Stimulated activated memory B cell treated with anti-CD40 and anti-IgM and Interleukin-4, amounts not matched to agents 10 μg/mL and 1 μg/mL and 100 μg/mL, for 72 hours (primary cell): ENCODE measurements around the gene GOLGA6B.
"Not testable (repeated sequence)": the region's sequence is repeated elsewhere in the genome, so short reads cannot be mapped to it uniquely, and the experiment has no call there.

Source experiments
- ATAC-seq: fragments of 150-1000 bp; cut with Tn5 transposase; 2 replicates; pipeline ENCODE4 v1.10.0; 2021
- H3K27ac Mint-ChIP-seq: one replicate; pipeline ENCODE4 v1.8.0; 2022; ENCODE audit warnings: mild to moderate bottlenecking, mixed read lengths
- H3K27me3 Mint-ChIP-seq: one replicate; pipeline ENCODE4 v1.8.0; 2022; ENCODE audit warnings: mixed read lengths
- H3K36me3 Mint-ChIP-seq: one replicate; pipeline ENCODE4 v1.8.0; 2022; ENCODE audit warnings: mixed read lengths
- H3K4me1 Mint-ChIP-seq: one replicate; pipeline ENCODE4 v1.8.0; 2022; ENCODE audit warnings: mixed read lengths
- H3K4me3 Mint-ChIP-seq: one replicate; pipeline ENCODE4 v1.8.0; 2022; ENCODE audit warnings: mild to moderate bottlenecking, moderate library complexity, mixed read lengths
- H3K9me3 Mint-ChIP-seq: one replicate; pipeline ENCODE4 v1.8.0; 2022; ENCODE audit warnings: mixed read lengths

The GOLGA6B gene

GRCh38 chr15:72654397-72654796 is at the start of gene GOLGA6B:
Gene GOLGA6B (plus strand): TSS chr15:72654697. CDS start chr15:72654738, 41 bp downstream.
- ATAC-seq, H3K27me3 Mint-ChIP-seq, H3K9me3 Mint-ChIP-seq, H3K36me3 Mint-ChIP-seq, H3K4me1 Mint-ChIP-seq, H3K4me3 Mint-ChIP-seq, H3K27ac Mint-ChIP-seq: not testable (repeated sequence)

GRCh38 chr15:72604794-72605193 is 49.7 kb upstream of the GOLGA6B start:
- Mint-ChIP-seq H3K36me3 (peaks cover 33% of the 10 kb centered on the region), H3K9me3 (no peaks in the 10 kb centered on the region), H3K27ac (no peak overlapping the region), H3K4me3 (no peak overlapping the region), H3K4me1 (no peaks in the 10 kb centered on the region), H3K27me3 (no peaks in the 10 kb centered on the region)
- ATAC-seq: no peak

GRCh38 chr15:72608084-72608483 is 46.4 kb upstream of the GOLGA6B start:
- not testable (repeated sequence) for H3K27ac Mint-ChIP-seq, ATAC-seq, H3K9me3 Mint-ChIP-seq, H3K27me3 Mint-ChIP-seq, H3K4me1 Mint-ChIP-seq, H3K4me3 Mint-ChIP-seq
- H3K36me3 Mint-ChIP-seq: peaks cover 33% of the 10 kb centered on the region

GRCh38 chr15:72609862-72610261 is 44.6 kb upstream of the GOLGA6B start:
- H3K27me3 Mint-ChIP-seq: no peaks in the 10 kb centered on the region
- no peak overlapping the region for H3K4me3 Mint-ChIP-seq
- no peaks in the 10 kb centered on the region for H3K9me3 Mint-ChIP-seq
- H3K36me3 Mint-ChIP-seq: peaks cover 33% of the 10 kb centered on the region
- no peak overlapping the region for H3K27ac Mint-ChIP-seq
- ATAC-seq: no peak
- no peaks in the 10 kb centered on the region for H3K4me1 Mint-ChIP-seq

GRCh38 chr15:72612324-72612723 is 42.2 kb upstream of the GOLGA6B start:
- H3K4me1 Mint-ChIP-seq, H3K27me3 Mint-ChIP-seq, ATAC-seq, H3K9me3 Mint-ChIP-seq, H3K27ac Mint-ChIP-seq, H3K4me3 Mint-ChIP-seq: not testable (repeated sequence)
- peaks cover 23% of the 10 kb centered on the region for H3K36me3 Mint-ChIP-seq

GRCh38 chr15:72614810-72615532 is 39.5 kb upstream of the GOLGA6B start:
- Mint-ChIP-seq H3K4me1 (no peaks in the 10 kb centered on the region), H3K36me3 (no peaks in the 10 kb centered on the region)

GRCh38 chr15:72615533-72616233 is 38.8 kb upstream of the GOLGA6B start:
- not testable (repeated sequence) for H3K27ac Mint-ChIP-seq, ATAC-seq, H3K4me3 Mint-ChIP-seq, H3K9me3 Mint-ChIP-seq, H3K36me3 Mint-ChIP-seq, H3K4me1 Mint-ChIP-seq, H3K27me3 Mint-ChIP-seq

More at GRCh38 chr15:72614810-72615532, 39.5 kb upstream of the GOLGA6B start:
- Mint-ChIP-seq H3K27ac (no peak overlapping the region), H3K9me3 (no peaks in the 10 kb centered on the region), H3K27me3 (no peaks in the 10 kb centered on the region), H3K4me3 (no peak overlapping the region)
- no peak for ATAC-seq

GRCh38 chr15:72616491-72617210 is 37.8 kb upstream of the GOLGA6B start:
- no peaks in the 10 kb centered on the region for H3K4me1 Mint-ChIP-seq
- H3K4me3 Mint-ChIP-seq: no peak overlapping the region
- no peaks in the 10 kb centered on the region for H3K9me3 Mint-ChIP-seq
- no peaks in the 10 kb centered on the region for H3K27me3 Mint-ChIP-seq
- H3K36me3 Mint-ChIP-seq: no peaks in the 10 kb centered on the region
- no peak for ATAC-seq
- no peak overlapping the region for H3K27ac Mint-ChIP-seq

- not testable (repeated sequence) for ATAC-seq, H3K27me3 Mint-ChIP-seq, H3K27ac Mint-ChIP-seq, H3K36me3 Mint-ChIP-seq, H3K4me3 Mint-ChIP-seq, H3K9me3 Mint-ChIP-seq, H3K4me1 Mint-ChIP-seq
Observed at GRCh38 chr15:72623854-72624253, 30.6 kb upstream of the GOLGA6B start.

GRCh38 chr15:72626153-72626552 is 28.3 kb upstream of the GOLGA6B start:
- H3K9me3 Mint-ChIP-seq, H3K27me3 Mint-ChIP-seq, H3K27ac Mint-ChIP-seq: not testable (repeated sequence)

GRCh38 chr15:72628249-72629067 is 26.0 kb upstream of the GOLGA6B start:
- H3K4me1 Mint-ChIP-seq, H3K4me3 Mint-ChIP-seq, ATAC-seq, H3K9me3 Mint-ChIP-seq, H3K27me3 Mint-ChIP-seq, H3K27ac Mint-ChIP-seq, H3K36me3 Mint-ChIP-seq: not testable (repeated sequence)

More at GRCh38 chr15:72626153-72626552, 28.3 kb upstream of the GOLGA6B start:
- not testable (repeated sequence) for ATAC-seq, H3K36me3 Mint-ChIP-seq, H3K4me3 Mint-ChIP-seq, H3K4me1 Mint-ChIP-seq

GRCh38 chr15:72629068-72629570 is 25.4 kb upstream of the GOLGA6B start:
- H3K27me3 Mint-ChIP-seq, H3K4me1 Mint-ChIP-seq, H3K27ac Mint-ChIP-seq, H3K36me3 Mint-ChIP-seq, ATAC-seq, H3K4me3 Mint-ChIP-seq, H3K9me3 Mint-ChIP-seq: not testable (repeated sequence)

GRCh38 chr15:72636519-72637282 is 17.8 kb upstream of the GOLGA6B start:
- peak; percentile 42 for ATAC-seq
- not testable (repeated sequence) for H3K4me3 Mint-ChIP-seq, H3K4me1 Mint-ChIP-seq, H3K27me3 Mint-ChIP-seq, H3K9me3 Mint-ChIP-seq, H3K27ac Mint-ChIP-seq, H3K36me3 Mint-ChIP-seq

GRCh38 chr15:72639759-72640483 is 14.6 kb upstream of the GOLGA6B start:
- H3K4me1 Mint-ChIP-seq, H3K27me3 Mint-ChIP-seq, H3K27ac Mint-ChIP-seq, H3K9me3 Mint-ChIP-seq, H3K36me3 Mint-ChIP-seq, H3K4me3 Mint-ChIP-seq: not testable (repeated sequence)
- peak; percentile 24 for ATAC-seq
